Measurements from ENCODE around the gene SEC16A.

GRCh38 chr9:136443087-136443486, 39.8 kb downstream of the SEC16A start:
- no peak for TF ChIP-seq POLR2A (IDR thresholded peaks at IDR 0.05)
- no peak for TF ChIP-seq CTCF (IDR thresholded peaks at IDR 0.05)
